Spleen (tissue), 7 donors: ENCODE data around the gene MFAP2.

Source experiments
- POLR2A ChIP-seq, 3 donors: fragments of 450-650 bp; IDR thresholded peaks; one replicate each; pipeline ENCODE4 v1.5.1; 2017; ENCODE audit warnings: antibody characterized with exemption in 3 of 3, mild to moderate bottlenecking in 1 of 3
- POLR2AphosphoS5 ChIP-seq, 3 donors: sonication (generic); formaldehyde crosslinking; IDR thresholded peaks; one replicate each; pipeline ENCODE4 v1.5.1; 2017; ENCODE audit warnings: antibody characterized with exemption in 3 of 3
- TF ChIP-seq, protein P1 (sequence below), 11 experiments: fragments of 200-600 bp in 7 of 11; fragments of 450-650 bp in 4 of 11; sonication (generic) in 4 of 11; IDR thresholded peaks in 8 of 11; conservative IDR thresholded peaks in 3 of 11; 1 replicate in 7 of 11; 2 replicates in 4 of 11; pipeline versions ENCODE4 v1.4.0 to v1.8.0; 2016 to 2021; ENCODE audit warnings: antibody characterized with exemption in 11 of 11, inconsistent platforms in 4 of 11, mild to moderate bottlenecking in 1 of 11
- donor health status: DM: no; HTN: no; CAD: no; lungs with moderate emphysema.
- donor health status: DM: no; HTN: no; CAD: no.
- donor health status: DM: no; HTN: no; CAD: no.

DNA sequence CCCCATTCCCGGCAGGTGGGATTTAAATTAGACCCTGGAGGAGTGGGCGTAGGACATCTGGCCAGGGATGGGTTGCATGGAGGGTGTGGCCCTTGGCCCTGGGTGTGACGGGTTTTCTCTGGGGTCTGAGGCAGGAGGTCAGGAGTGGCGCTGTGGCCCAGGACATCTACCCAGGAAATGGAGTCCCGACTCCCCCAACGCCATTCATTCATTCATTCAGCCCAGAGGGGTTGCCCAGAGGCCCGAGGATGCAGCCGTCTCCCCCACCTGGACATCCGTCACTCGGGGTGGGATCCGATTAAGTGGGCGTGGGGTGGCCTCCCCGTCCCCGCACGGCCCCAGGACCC, 30.6 kb upstream of the MFAP2 start:
- TF ChIP-seq, protein P1, sequence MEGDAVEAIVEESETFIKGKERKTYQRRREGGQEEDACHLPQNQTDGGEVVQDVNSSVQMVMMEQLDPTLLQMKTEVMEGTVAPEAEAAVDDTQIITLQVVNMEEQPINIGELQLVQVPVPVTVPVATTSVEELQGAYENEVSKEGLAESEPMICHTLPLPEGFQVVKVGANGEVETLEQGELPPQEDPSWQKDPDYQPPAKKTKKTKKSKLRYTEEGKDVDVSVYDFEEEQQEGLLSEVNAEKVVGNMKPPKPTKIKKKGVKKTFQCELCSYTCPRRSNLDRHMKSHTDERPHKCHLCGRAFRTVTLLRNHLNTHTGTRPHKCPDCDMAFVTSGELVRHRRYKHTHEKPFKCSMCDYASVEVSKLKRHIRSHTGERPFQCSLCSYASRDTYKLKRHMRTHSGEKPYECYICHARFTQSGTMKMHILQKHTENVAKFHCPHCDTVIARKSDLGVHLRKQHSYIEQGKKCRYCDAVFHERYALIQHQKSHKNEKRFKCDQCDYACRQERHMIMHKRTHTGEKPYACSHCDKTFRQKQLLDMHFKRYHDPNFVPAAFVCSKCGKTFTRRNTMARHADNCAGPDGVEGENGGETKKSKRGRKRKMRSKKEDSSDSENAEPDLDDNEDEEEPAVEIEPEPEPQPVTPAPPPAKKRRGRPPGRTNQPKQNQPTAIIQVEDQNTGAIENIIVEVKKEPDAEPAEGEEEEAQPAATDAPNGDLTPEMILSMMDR (IDR thresholded peaks at IDR 0.05 in 8 of 11, conservative IDR thresholded peaks at IDR 0.05 in 3 of 11), result no peak
- no peak for TF ChIP-seq POLR2A (IDR thresholded peaks at IDR 0.05)
- TF ChIP-seq POLR2AphosphoS5 (IDR thresholded peaks at IDR 0.05), result no peak
